Left ventricle myocardium inferior (tissue), 1 donor: ENCODE measurements around the gene NDUFA13. TPM values are rescaled to one million over a fixed set of nuclear protein-coding genes. Genes with fewer than 3 reads are reported as not detected.

Source experiments
- DNase-seq: peaks from one replicate; pipeline ENCODE4 v3.0.0-alpha.2; 2020
- H3K27ac ChIP-seq: fragments of 200-600 bp; replicated peaks from 2 replicates; pipeline ENCODE4 v1.8.0; 2021
- H3K27me3 ChIP-seq: fragments of 200-600 bp; 2 replicates; pipeline ENCODE4 v1.8.0; 2021; ENCODE audit warnings: low read depth
- H3K36me3 ChIP-seq: fragments of 200-600 bp; 2 replicates; pipeline ENCODE4 v1.8.0; 2021
- H3K4me1 ChIP-seq: fragments of 200-600 bp; 2 replicates; pipeline ENCODE4 v1.8.0; 2021
- H3K4me3 ChIP-seq: fragments of 200-600 bp; 2 replicates; pipeline ENCODE4 v1.8.0; 2021; ENCODE audit warnings: mild to moderate bottlenecking, moderate library complexity
- H3K9me3 ChIP-seq: fragments of 200-600 bp; replicated peaks from 2 replicates; pipeline ENCODE4 v1.8.0; 2021
- CTCF ChIP-seq: fragments of 200-600 bp; IDR thresholded peaks from 2 replicates; pipeline ENCODE4 v1.8.0; 2021; ENCODE audit warnings: antibody characterized with exemption, mild to moderate bottlenecking, borderline replicate concordance
- intact Hi-C: fragments of 100-400 bp; cut with micrococcal nuclease; formaldehyde crosslinking; loops from one replicate; pipeline ENCODE4 v1.11.0; 2022
- total RNA-seq: library from RNA; stranded (reverse); fragmentation: NEBNext Ultra II Directional; extraction: Animal tissue kit (Norgen Biotek cat#: 25700); gene quantifications from one replicate; pipeline ENCODE4 v1.2.1, GENCODE V29; 2021
- donor health status: DM: no; HTN: yes; CAD: no; lungs with severe emphysema.

The NDUFA13 gene
- total RNA-seq, 1 donor from 2014 or later = 1,029 TPM

- no peaks in the 10 kb centered on the region for H3K9me3 ChIP-seq
- no peak overlapping the region for H3K27ac ChIP-seq
- no peak for DNase-seq
- no peaks in the 10 kb centered on the region for H3K36me3 ChIP-seq
- no peak for TF ChIP-seq CTCF
- peaks cover 29% of the 10 kb centered on the region for H3K4me1 ChIP-seq
- peaks cover 23% of the 10 kb centered on the region for H3K27me3 ChIP-seq
- no peak overlapping the region for H3K4me3 ChIP-seq
- intact Hi-C loops = loop anchor here (10.0 kb wide), 1 partner anchor 400 kb away; no protein-coding TSS in a partner anchor
These were observed 18.7 kb downstream of the NDUFA13 start for GRCh38 chr19:19534556-19535265.

- no peak overlapping the region for H3K4me3 ChIP-seq
- H3K27me3 ChIP-seq = peaks cover 32% of the 10 kb centered on the region
- H3K4me1 ChIP-seq = peaks cover 36% of the 10 kb centered on the region
- no peaks in the 10 kb centered on the region for H3K36me3 ChIP-seq
- no peak overlapping the region for H3K27ac ChIP-seq
- no peak for TF ChIP-seq CTCF
- DNase-seq = no peak
- H3K9me3 ChIP-seq = no peaks in the 10 kb centered on the region
- intact Hi-C loops = loop anchor here (10.0 kb wide), 1 partner anchor 399 kb away; no protein-coding TSS in a partner anchor
These were observed 19.5 kb downstream of the NDUFA13 start for GRCh38 chr19:19535311-19536191.

- DNase-seq = no peak
- H3K36me3 ChIP-seq = no peaks in the 10 kb centered on the region
- no peak overlapping the region for H3K27ac ChIP-seq
- H3K27me3 ChIP-seq = peaks cover 50% of the 10 kb centered on the region
- intact Hi-C loops = loop anchor here (10.0 kb wide), 1 partner anchor 397 kb away; no protein-coding TSS in a partner anchor
- H3K4me1 ChIP-seq = peaks cover 42% of the 10 kb centered on the region
- H3K9me3 ChIP-seq = no peaks in the 10 kb centered on the region
- no peak for TF ChIP-seq CTCF
- H3K4me3 ChIP-seq = peak overlapping the region; percentile 60
These were observed 21.3 kb downstream of the NDUFA13 start for GRCh38 chr19:19537075-19538048.

GRCh38 chr19:19538061-19538784, 22.2 kb downstream of the NDUFA13 start, which contains the start of gene CILP2:
Gene CILP2, plus strand, starts transcription at chr19:19538265. Its CDS starts 85 bp downstream, at chr19:19538350.
- H3K27me3 ChIP-seq = peaks cover 58% of the 10 kb centered on the region
- no peak within 1 kb of the TSS for H3K27ac ChIP-seq
- H3K4me1 ChIP-seq = peaks cover 40% of the 10 kb centered on the region
- intact Hi-C loops = loop anchor here (10.0 kb wide), 1 partner anchor 397 kb away; no protein-coding TSS in a partner anchor
- no peaks in the 10 kb centered on the region for H3K36me3 ChIP-seq
- no peaks in the 10 kb centered on the region for H3K9me3 ChIP-seq
- peak within 1 kb of the TSS; percentile 60 for H3K4me3 ChIP-seq
- peak; percentile 49 for DNase-seq
- TF ChIP-seq CTCF = no peak
